Lower leg skin (tissue), 3 donors: ENCODE measurements around the gene SH3RF3.

ENCODE experiments used
- CTCF ChIP-seq, 3 donors: fragments of 450-650 bp; IDR thresholded peaks; one replicate each; pipeline ENCODE4 v1.5.1; 2016; ENCODE audit warnings: antibody characterized with exemption in 3 of 3, mild to moderate bottlenecking in 3 of 3, moderate library complexity in 2 of 3
- POLR2A ChIP-seq, 2 donors: fragments of 450-650 bp; IDR thresholded peaks; one replicate each; pipeline ENCODE4 v1.6.1; 2016 to 2017; ENCODE audit warnings: antibody characterized with exemption in 2 of 2, mild to moderate bottlenecking in 1 of 2, moderate library complexity in 1 of 2

- no peak for TF ChIP-seq CTCF (IDR thresholded peaks at IDR 0.05)
- no peak for TF ChIP-seq POLR2A (IDR thresholded peaks at IDR 0.05)
These were observed 222.3 kb downstream of the SH3RF3 start for GRCh38 chr2:109351164-109351756.
